Measurements from ENCODE around the gene CRYBG2.
"Not testable (repeated sequence)": the region's sequence is repeated elsewhere in the genome, so short reads cannot be mapped to it uniquely, and the experiment has no call there.

Gene CRYBG2

DNA sequence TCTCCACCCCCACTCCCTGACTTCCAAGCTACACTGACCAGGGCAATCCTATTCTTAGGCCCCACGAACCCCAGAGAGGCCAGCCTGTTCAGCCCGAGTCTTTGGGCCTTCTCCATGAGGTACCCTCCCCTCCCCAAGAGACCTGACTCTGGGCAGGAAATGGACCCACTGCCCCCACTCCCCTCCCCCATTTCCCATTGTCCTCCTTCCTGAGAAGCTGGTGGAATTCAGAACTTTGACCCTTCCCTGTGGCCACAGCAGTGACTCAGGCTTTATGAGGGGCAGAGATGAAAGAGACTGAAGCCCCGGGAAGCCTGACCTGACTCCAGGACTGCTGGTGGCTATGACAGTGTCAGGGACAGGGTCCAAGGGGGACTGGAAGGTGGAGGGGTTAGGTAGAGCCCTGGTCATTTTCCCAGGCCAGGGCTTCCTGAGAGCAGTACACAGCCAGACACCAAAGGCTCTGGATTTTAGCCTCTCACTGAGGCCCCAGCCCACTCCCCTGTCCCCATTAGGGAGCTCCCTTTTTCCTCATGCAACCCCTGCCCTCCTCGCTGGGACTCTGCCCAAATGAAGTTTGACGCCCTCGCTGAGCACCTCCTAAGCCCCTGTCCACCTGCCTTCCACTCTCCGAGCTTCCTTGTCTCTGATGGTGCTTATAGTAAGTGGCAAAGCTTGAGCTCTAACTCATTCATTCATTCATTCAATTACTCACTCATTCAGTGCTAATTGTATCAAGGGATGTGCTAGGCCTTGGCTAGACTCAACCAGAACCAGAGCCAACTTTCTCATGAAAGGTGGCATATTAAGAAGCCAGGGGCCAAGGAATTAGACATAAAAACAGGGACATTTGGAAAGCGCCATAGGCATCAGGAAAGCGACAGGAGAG is 3.0 kb downstream of the CRYBG2 start:
- in situ Hi-C loops (cut with HindIII; ENCODE audit: low sequenced_read_pairs) = no loop called here

DNA sequence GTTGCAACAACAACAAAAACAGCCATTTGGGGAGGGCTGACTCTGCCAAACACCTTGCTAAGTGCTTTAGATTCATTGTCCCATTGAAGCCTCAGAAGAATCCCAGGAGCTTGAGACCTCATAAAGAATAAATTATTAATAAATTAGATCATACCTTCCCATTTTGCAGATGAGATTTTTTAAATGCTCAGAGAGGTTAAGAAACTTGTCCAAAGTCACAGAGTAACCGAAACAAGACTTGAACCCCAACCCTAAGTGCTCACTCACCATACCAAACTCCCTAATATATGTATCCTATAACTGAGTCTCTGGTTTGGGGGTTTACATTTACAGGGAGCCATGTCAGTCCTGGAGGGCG is 3.6 kb downstream of the CRYBG2 start:
- in situ Hi-C loops (cut with HindIII; ENCODE audit: low sequenced_read_pairs) = no loop called here

DNA sequence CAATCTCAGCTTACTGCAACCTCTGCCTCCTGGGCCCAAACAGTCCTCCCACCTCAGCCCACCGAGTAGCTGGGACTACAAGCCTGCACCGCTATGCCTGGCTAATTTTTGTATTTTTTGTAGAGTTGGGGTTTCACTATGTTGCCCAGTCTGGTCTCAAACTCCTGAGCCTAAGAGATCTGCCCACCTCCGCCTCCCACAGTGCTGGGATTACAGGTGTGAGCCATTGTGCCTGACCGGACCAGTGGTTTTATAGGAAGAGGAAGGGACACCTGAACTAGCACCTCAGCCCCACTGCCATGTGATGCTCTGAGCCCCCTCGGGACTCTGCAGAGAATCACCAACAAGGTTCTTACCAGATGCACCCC is 4.1 kb downstream of the CRYBG2 start:
- in situ Hi-C loops (cut with HindIII; ENCODE audit: low sequenced_read_pairs) = no loop called here

GRCh38 chr1:26349188-26349876 is 4.6 kb downstream of the CRYBG2 start:
- in situ Hi-C loops (cut with HindIII; ENCODE audit: low sequenced_read_pairs) = no loop called here

- in situ Hi-C loops (cut with HindIII; ENCODE audit: low sequenced_read_pairs) = no loop called here
These were observed 7.5 kb downstream of the CRYBG2 start for GRCh38 chr1:26346274-26347033.

GRCh38 chr1:26345718-26346117 is 8.2 kb downstream of the CRYBG2 start:
- in situ Hi-C loops (cut with HindIII; ENCODE audit: low sequenced_read_pairs) = no loop called here

DNA sequence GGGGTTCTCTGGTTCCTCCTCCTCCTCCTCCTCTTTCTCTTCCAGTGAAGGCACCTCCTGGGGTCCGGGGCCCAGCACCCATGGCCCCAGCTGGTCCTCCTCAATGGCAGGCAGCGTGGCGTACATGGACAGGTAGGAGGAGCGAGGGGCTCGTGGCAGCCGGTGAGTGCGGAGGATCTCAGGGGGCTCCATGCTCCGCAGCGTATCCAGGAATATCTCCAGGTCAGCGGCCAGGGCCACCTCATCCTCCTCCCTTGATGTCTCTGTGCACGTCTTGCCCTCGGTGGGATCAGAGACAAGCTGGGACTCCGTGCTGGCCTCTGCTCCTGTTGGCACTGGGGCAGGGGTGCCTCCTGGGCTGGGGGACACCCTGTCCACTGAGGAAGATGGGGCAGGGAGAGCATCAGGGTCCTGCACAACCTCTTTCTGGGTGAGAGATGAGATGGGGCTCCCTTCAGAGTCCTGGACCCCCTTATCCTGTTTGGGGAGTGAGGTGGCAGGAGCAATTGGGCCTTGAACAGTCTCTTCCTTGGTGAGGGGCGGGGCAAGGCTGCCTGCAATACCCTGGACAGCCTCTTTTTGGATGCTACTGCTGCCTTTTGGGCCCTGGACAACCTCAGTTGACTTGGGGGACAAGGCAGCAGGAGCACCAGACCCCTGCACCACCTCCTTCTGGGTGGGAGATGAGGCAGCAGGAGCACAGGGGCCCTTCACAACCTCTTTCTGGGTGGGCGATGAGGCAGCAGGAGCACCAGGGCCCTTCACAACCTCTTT is 9.6 kb downstream of the CRYBG2 start:
- in situ Hi-C loops (cut with HindIII; ENCODE audit: low sequenced_read_pairs) = loop anchor here (5.0 kb wide), 1 partner anchor 67 kb away; no protein-coding TSS in a partner anchor

DNA sequence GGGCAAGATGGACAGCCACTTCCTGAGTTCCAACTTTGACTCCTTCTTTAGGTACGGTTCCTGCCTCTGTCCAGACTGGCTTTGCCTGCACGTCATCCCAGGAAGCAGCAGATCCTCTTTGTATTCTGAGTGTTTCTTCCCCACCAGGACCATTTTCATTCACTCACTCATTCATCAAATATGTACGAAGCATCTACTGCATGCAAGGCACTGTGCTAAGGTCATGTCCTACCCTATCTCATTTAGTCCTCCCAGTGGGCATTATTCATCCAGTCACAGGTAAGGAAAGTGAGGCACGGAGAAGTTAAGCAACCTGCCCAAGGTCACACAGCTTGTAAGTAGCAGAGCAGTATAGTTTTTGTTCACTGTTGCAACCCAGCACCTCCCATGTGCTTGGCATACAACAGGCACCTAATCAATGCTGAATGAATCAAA is 13.9 kb downstream of the CRYBG2 start:
- in situ Hi-C loops (cut with HindIII; ENCODE audit: low sequenced_read_pairs) = loop anchor here (5.0 kb wide), 1 partner anchor 63 kb away; no protein-coding TSS in a partner anchor

DNA sequence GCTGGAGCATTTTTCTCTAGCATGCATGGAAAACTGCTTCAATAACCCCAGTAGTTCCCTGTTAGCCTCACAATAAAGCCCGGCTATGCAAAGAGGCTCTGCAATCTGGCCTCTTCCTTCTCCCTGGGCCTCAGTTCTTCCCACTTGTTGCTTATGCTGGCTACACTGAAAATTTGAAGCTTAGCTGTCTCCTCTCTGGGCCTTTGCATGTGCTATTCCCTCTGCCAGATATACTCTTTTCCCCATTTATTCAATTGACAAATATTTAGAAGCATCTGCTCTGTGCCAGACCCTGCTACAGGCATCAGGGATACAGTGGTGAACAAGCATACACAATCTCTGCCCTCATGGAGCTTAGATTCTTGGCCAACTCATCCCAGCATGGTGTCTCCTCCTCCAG is 15.3 kb downstream of the CRYBG2 start:
- in situ Hi-C loops (cut with HindIII; ENCODE audit: low sequenced_read_pairs) = no loop called here

DNA sequence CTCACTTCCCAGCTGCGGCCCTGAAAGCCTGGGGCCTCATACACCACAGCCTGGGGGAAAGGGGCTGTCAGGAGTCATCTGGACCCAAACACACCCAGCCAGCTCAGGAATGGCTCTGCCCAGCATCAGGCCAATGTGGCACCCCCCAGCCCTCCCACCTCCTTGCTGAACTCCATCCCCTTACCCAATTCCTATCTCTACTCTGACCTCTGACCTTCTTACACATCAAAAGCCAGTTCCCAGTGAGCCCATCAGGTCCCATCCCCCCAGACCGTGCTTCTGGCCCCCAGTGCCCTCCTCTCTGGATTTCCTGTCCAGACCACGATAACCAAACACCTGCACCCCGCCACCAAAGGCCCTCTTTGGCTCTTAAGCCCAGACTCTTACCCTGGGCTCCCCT is 16.3 kb downstream of the CRYBG2 start:
- in situ Hi-C loops (cut with HindIII; ENCODE audit: low sequenced_read_pairs) = no loop called here

GRCh38 chr1:26337206-26337535 is 16.8 kb downstream of the CRYBG2 start:
- in situ Hi-C loops (cut with HindIII; ENCODE audit: low sequenced_read_pairs) = no loop called here

- in situ Hi-C loops (cut with HindIII; ENCODE audit: low sequenced_read_pairs) = no loop called here
These were observed 17.3 kb downstream of the CRYBG2 start for GRCh38 chr1:26336477-26337205.

DNA sequence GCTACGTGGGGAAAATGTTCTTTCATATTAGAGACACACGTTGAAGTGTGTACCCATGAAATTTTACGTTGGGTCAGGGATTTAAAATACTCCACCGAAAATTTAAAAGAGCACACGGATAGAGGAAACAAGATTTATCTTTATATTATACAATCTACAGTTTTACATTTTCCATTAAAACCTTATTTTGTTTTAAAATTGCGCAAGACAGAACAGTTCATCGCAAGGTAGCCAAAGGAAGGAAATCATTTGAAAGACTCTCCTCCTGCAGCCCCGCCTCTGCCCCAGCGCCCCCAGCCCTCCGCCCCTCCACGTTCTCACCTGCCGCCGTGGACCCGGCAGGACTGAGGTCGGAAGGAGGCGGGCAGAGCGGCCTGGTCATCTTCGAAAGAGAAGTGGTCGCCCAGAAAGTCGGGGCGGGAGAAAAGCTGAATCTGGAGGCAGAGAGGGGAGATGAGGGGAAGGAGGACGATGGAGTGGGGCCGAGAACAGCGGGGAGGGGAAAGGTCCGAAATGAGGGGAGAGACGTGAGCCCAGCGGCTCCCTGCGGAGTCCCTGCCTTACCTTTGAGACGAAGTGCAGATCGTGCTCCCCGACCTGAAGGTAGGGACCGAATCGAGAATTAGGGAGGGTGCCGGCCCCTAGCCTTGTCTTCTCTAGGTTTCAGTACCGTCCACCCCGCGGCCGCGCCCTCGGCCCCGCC is 18.0 kb downstream of the CRYBG2 start:
- in situ Hi-C loops (cut with HindIII; ENCODE audit: low sequenced_read_pairs) = no loop called here

DNA sequence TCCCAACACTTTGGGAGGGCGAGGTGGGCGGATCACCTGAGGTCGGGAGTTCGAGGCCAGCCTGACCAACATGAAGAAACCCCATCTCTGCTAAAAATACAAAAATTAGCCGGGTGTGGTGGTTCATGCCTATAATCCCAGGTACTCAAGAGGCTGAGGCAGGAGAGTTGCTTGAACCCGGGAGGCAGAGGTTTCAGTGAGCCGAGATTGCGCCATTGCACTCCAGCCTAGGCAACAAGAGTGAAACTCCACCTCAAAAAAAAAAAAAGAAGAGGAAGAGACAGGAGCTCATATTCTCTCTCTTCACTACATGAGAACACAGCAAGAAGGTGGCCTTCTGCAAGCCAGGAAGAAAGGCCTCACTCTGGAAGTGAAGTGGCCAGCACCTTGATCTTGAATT is 20.6 kb downstream of the CRYBG2 start:
- in situ Hi-C loops (cut with HindIII; ENCODE audit: low sequenced_read_pairs) = not testable (repeated sequence)

GRCh38 chr1:26330276-26330675 is 23.7 kb downstream of the CRYBG2 start:
- in situ Hi-C loops (cut with HindIII; ENCODE audit: low sequenced_read_pairs) = no loop called here

DNA sequence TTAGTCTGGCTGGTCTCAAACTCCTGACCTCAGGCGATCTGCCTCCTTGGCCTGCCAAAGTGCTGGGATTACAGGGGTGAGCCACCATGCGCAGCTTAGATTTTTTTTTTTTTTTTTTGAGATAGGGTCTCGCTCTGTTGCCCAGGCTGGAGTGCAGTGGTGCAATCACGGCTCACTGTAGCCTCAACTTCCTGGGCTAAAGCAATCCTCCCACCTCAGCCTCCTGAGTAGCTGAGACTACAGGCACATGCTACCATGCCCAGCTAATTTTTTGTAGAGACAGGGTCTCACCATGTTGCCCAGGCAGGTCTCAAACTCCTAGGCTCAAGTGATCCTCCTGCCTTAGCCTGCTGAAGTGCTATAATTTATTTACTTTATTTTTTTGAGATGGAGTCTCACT is 24.6 kb downstream of the CRYBG2 start:
- in situ Hi-C loops (cut with HindIII; ENCODE audit: low sequenced_read_pairs) = not testable (repeated sequence)

- in situ Hi-C loops (cut with HindIII; ENCODE audit: low sequenced_read_pairs) = no loop called here
These were observed 25.3 kb downstream of the CRYBG2 start for GRCh38 chr1:26328597-26328996.

GRCh38 chr1:26327956-26328362 is 26.0 kb downstream of the CRYBG2 start:
- in situ Hi-C loops (cut with HindIII; ENCODE audit: low sequenced_read_pairs) = no loop called here

- in situ Hi-C loops (cut with HindIII; ENCODE audit: low sequenced_read_pairs) = no loop called here
These were observed 29.4 kb downstream of the CRYBG2 start for GRCh38 chr1:26324550-26324949.

- in situ Hi-C loops (cut with HindIII; ENCODE audit: low sequenced_read_pairs) = no loop called here
These were observed 30.5 kb downstream of the CRYBG2 start for GRCh38 chr1:26323382-26323781.

Data from DLD1 (cell line).